IMR-90 (cell line): ENCODE results near the gene TRPC4AP. TPM values are rescaled to one million over a fixed set of nuclear protein-coding genes. Genes with fewer than 3 reads are reported as not detected.
A peak's percentile ranks its signal among the peaks of the same experiment; 100 is the strongest.

Source experiments
- ATAC-seq: fragments of 200-7000 bp; cut with Tn5 transposase; 2 replicates; pipeline ENCODE4 v1.9.1; 2020; ENCODE audit warnings: low read depth, mild to moderate bottlenecking, moderate library complexity
- BruUV-seq: library from RNA; stranded (reverse); fragments of 400-500 nt; replicated peaks from 2 replicates; lab custom pipeline; 2021; lab: Mats Ljungman, UMichigan
- CTCF ChIA-PET: fragments of 300-600 bp; formaldehyde crosslinking; extraction: SDS; loops from one replicate; lab custom pipeline; 2021; ENCODE audit warnings: antibody characterized with exemption; lab: Yijun Ruan, JAX
- POLR2A ChIA-PET: fragments of 300-600 bp; sonication (Branson Sonifier 250); formaldehyde crosslinking; loops from one replicate; lab custom pipeline; 2022; ENCODE audit warnings: antibody characterized with exemption; ENCODE audit not compliant: unreplicated experiment; lab: Charles Lee
- DNase-seq: peaks from one replicate; pipeline ENCODE4 v3.0.0; 2013
- H2AFZ ChIP-seq: replicated peaks from 2 replicates; pipeline ENCODE3; 2013; ENCODE audit warnings: low read length, mild to moderate bottlenecking; ENCODE audit not compliant: poor library complexity
- H2AK5ac ChIP-seq: 2 replicates; pipeline ENCODE4 v1.6.1; 2013; ENCODE audit warnings: low read depth, low read length, inconsistent platforms
- H2AK9ac ChIP-seq: replicated peaks from 2 replicates; pipeline ENCODE3; 2013; ENCODE audit warnings: mild to moderate bottlenecking, low read depth, low read length, moderate library complexity; ENCODE audit not compliant: poor library complexity
- H2BK120ac ChIP-seq: 2 replicates; pipeline ENCODE4 v1.6.1; 2013; ENCODE audit warnings: low read depth, low read length, inconsistent platforms
- H2BK15ac ChIP-seq: 3 replicates; pipeline ENCODE4 v1.6.1; 2013; ENCODE audit warnings: low read depth, low read length, inconsistent platforms
- H2BK20ac ChIP-seq: 2 replicates; pipeline ENCODE4 v1.6.1; 2013; ENCODE audit warnings: low read depth, mild to moderate bottlenecking, inconsistent platforms, low read length, moderate library complexity
- H2BK5ac ChIP-seq: 2 replicates; pipeline ENCODE4 v1.6.1; 2013; ENCODE audit warnings: mild to moderate bottlenecking, low read depth, low read length, inconsistent platforms; ENCODE audit not compliant: poor library complexity, severe bottlenecking
- H3K14ac ChIP-seq: replicated peaks from 2 replicates; pipeline ENCODE4 v1.6.1; 2013; ENCODE audit warnings: low read depth, low read length, inconsistent platforms
- H3K18ac ChIP-seq: 2 replicates; pipeline ENCODE4 v1.6.1; 2013; ENCODE audit warnings: low read depth, low read length, control low read depth
- H3K23ac ChIP-seq: 2 replicates; pipeline ENCODE4 v1.6.1; 2013; ENCODE audit warnings: low read depth, low read length, inconsistent platforms
- H3K27ac ChIP-seq: 2 replicates; pipeline ENCODE4 v1.5.1; 2013; ENCODE audit warnings: mild to moderate bottlenecking, control low read depth, low read length; ENCODE audit not compliant: insufficient read depth
- H3K27me3 ChIP-seq: 2 replicates; pipeline ENCODE4 v1.6.1; 2013; ENCODE audit warnings: low read length; ENCODE audit not compliant: control insufficient read depth, insufficient read depth
- H3K36me3 ChIP-seq: 2 replicates; pipeline ENCODE4 v1.6.1; 2013; ENCODE audit warnings: low read length, mixed read lengths; ENCODE audit not compliant: control insufficient read depth, insufficient read depth
- H3K4ac ChIP-seq: 2 replicates; pipeline ENCODE4 v1.6.1; 2013; ENCODE audit warnings: low read depth, low read length, inconsistent platforms
- H3K4me1 ChIP-seq: 2 replicates; pipeline ENCODE4 v1.6.1; 2013; ENCODE audit warnings: low read length, mixed read lengths; ENCODE audit not compliant: control insufficient read depth, insufficient read depth
- H3K4me2 ChIP-seq: 2 replicates; pipeline ENCODE4 v1.6.1; 2013; ENCODE audit warnings: low read depth, mild to moderate bottlenecking, control low read depth, low read length, moderate library complexity
- H3K4me3 ChIP-seq: 2 replicates; pipeline ENCODE4 v1.5.1; 2013; ENCODE audit warnings: low read depth, mild to moderate bottlenecking, control low read depth, low read length, moderate library complexity; ENCODE audit not compliant: insufficient read depth
- H3K56ac ChIP-seq: 2 replicates; pipeline ENCODE4 v1.6.1; 2013; ENCODE audit warnings: low read length, inconsistent platforms; ENCODE audit not compliant: insufficient read depth; ENCODE audit errors: extremely low read depth
- H3K79me1 ChIP-seq, 2 experiments: 2 replicates each; pipeline ENCODE4 v1.6.1; 2013; ENCODE audit warnings: low read length in 2 of 2, inconsistent platforms in 1 of 2, low read depth in 1 of 2
- H3K9ac ChIP-seq: 2 replicates; pipeline ENCODE4 v1.6.1; 2013; ENCODE audit warnings: low read depth, low read length, control low read depth
- H3K9me1 ChIP-seq: 2 replicates; pipeline ENCODE4 v1.6.1; 2013; ENCODE audit warnings: low read length, inconsistent platforms; ENCODE audit not compliant: insufficient read depth
- H3K9me3 ChIP-seq: 2 replicates; pipeline ENCODE4 v1.6.1; 2013; ENCODE audit warnings: low read length; ENCODE audit not compliant: control insufficient read depth, insufficient read depth
- H4K20me1 ChIP-seq: 2 replicates; pipeline ENCODE4 v1.6.1; 2013; ENCODE audit warnings: low read length, inconsistent platforms; ENCODE audit not compliant: insufficient read depth
- H4K5ac ChIP-seq: 2 replicates; pipeline ENCODE4 v1.6.1; 2013; ENCODE audit warnings: mild to moderate bottlenecking, low read depth, low read length, control low read depth
- H4K8ac ChIP-seq, 2 experiments: 2 replicates each; pipeline ENCODE4 v1.6.1; 2013; ENCODE audit warnings: low read depth in 2 of 2, low read length in 2 of 2, control low read depth in 1 of 2, inconsistent platforms in 1 of 2
- H4K91ac ChIP-seq: 2 replicates; pipeline ENCODE4 v1.6.1; 2013; ENCODE audit warnings: low read depth, low read length, inconsistent platforms; ENCODE audit not compliant: insufficient read depth
- CEBPB ChIP-seq: IDR thresholded peaks from 2 replicates; pipeline ENCODE4 v1.6.1; 2012; ENCODE audit warnings: low read depth, low read length, improper control_type of control experiment
- CHD1 ChIP-seq: IDR thresholded peaks from 2 replicates; pipeline ENCODE4 v1.6.1; 2012; ENCODE audit warnings: low read depth, low read length, improper control_type of control experiment
- ELK1 ChIP-seq: fragments of 150-350 bp; IDR thresholded peaks from 2 replicates; pipeline ENCODE4 v1.6.1; 2016; ENCODE audit warnings: low read depth, mild to moderate bottlenecking, low read length, moderate library complexity, borderline replicate concordance
- NFE2L2 ChIP-seq: fragments of 150-350 bp; IDR thresholded peaks from 2 replicates; pipeline ENCODE4 v1.6.1; 2016; ENCODE audit warnings: low read depth, mild to moderate bottlenecking, low read length
- SMC3 ChIP-seq: fragments of 150-350 bp; IDR thresholded peaks from 2 replicates; pipeline ENCODE4 v1.6.1; 2016; ENCODE audit warnings: low read depth, mild to moderate bottlenecking, antibody characterized with exemption, low read length, moderate library complexity
- WGBS, 2 experiments: methylation state at CpG; one replicate each; pipeline versions ENCODE4 v1.1.5 to v1.1.7; 2013; ENCODE audit warnings: missing lambda C conversion rate in 2 of 2; ENCODE audit not compliant: insufficient read length in 1 of 2; ENCODE audit errors: extremely low coverage in 2 of 2; 5-methylcytosine and 5-hydroxymethylcytosine counted together
- dilution Hi-C: fragments of 300-500 bp; cut with HindIII; formaldehyde crosslinking; loops from one replicate; pipeline ENCODE4 v1.14.3; 2018; ENCODE audit warnings: low sequenced_read_pairs; ENCODE audit not compliant: unreplicated experiment
- in situ Hi-C: fragments of 300-500 bp; cut with MboI; formaldehyde crosslinking; loops from 3 replicates; pipeline ENCODE4 v1.14.3; 2019; ENCODE audit warnings: low sequenced_read_pairs, inconsistent platforms, mixed read lengths
- intact Hi-C: fragments of 100-400 bp; cut with micrococcal nuclease; formaldehyde crosslinking; loops from 2 replicates; pipeline ENCODE4 v1.10.0; 2022
- polyA plus RNA-seq, 3 experiments: library from polyadenylated mRNA; depleted of rRNA; stranded (reverse); fragments of >200 nt; gene quantifications; 2 replicates each; pipeline ENCODE4 v1.2.3, GENCODE V29; 2012; ENCODE audit warnings: low replicate concordance in 1 of 3
- total RNA-seq: library from RNA; depleted of rRNA; stranded (reverse); fragments of >200 nt; gene quantifications from 2 replicates; pipeline ENCODE4 v1.2.3, GENCODE V29; 2012

Gene TRPC4AP
- total and polyA plus RNA-seq, 2 of the 4 experiments (the other 2 are of a cell fraction): 41.0 to 81.0 TPM

GRCh38 chr20:34968042-34968775 lies 124.4 kb downstream of the TRPC4AP start:
- Histone ChIP-seq H3K4me3 (no peak overlapping the region), H3K4me2 (no peak overlapping the region), H3K9me1 (peaks cover 8% of the 10 kb centered on the region; the same call in 1 of the 2 replicates), H4K20me1 (no peaks in the 10 kb centered on the region), H3K9ac (no peak overlapping the region), H2BK120ac (no peak overlapping the region), H2BK20ac (no peak overlapping the region), H3K14ac (no peak overlapping the region), H3K27me3 (peaks cover 14% of the 10 kb centered on the region), H2BK5ac (no peak overlapping the region), H2AK9ac (no peak overlapping the region), H3K18ac (no peak overlapping the region), H2AK5ac (no peak overlapping the region), H3K9me3 (no peaks in the 10 kb centered on the region), H2BK15ac (no peak overlapping the region), H3K56ac (no peak overlapping the region), H3K27ac (no peak overlapping the region), H3K79me1 (no peaks in the 10 kb centered on the region), H4K91ac (no peak overlapping the region), H4K8ac (no peak overlapping the region), H3K4ac (no peak overlapping the region), H3K36me3 (no peaks in the 10 kb centered on the region), H3K23ac (no peak overlapping the region), H2AFZ (no peak overlapping the region), H3K4me1 (no peaks in the 10 kb centered on the region), H4K5ac (no peak overlapping the region)
- POLR2A ChIA-PET: no interaction called here
- in situ Hi-C loops (no loop called here), dilution Hi-C loops (no loop called here), intact Hi-C loops (loop anchor here (10.0 kb wide), 1 partner anchor 393 kb away; no protein-coding TSS in a partner anchor)
- no TSS peak for BruUV-seq
- CTCF ChIA-PET: no interaction called here
- DNase-seq (no peak), ATAC-seq (no peak; the same call in 1 of the 2 replicates)
- TF ChIP-seq ELK1: no peak
- no peak for TF ChIP-seq SMC3
- TF ChIP-seq CHD1: no peak
- TF ChIP-seq NFE2L2: no peak
- TF ChIP-seq CEBPB: peak; percentile 42
- 71% methylated on average over 4 of the region's 7 CpGs; no CpG with 5 or more reads in 1 of the 2 experiments for WGBS, 2 experiments
